HG02571 (cell line): ENCODE measurements around the gene MED4.
A peak's percentile ranks its signal among the peaks of the same experiment; 100 is the strongest.

Experiments used
- ATAC-seq: cut with Tn5 transposase; IDR thresholded peaks from one replicate; pipeline ENCODE4 v1.9.1; 2021; ENCODE audit warnings: mild to moderate bottlenecking, moderate library complexity; ENCODE audit not compliant: unreplicated experiment

The MED4 gene, protein sequence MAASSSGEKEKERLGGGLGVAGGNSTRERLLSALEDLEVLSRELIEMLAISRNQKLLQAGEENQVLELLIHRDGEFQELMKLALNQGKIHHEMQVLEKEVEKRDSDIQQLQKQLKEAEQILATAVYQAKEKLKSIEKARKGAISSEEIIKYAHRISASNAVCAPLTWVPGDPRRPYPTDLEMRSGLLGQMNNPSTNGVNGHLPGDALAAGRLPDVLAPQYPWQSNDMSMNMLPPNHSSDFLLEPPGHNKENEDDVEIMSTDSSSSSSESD

DNA sequence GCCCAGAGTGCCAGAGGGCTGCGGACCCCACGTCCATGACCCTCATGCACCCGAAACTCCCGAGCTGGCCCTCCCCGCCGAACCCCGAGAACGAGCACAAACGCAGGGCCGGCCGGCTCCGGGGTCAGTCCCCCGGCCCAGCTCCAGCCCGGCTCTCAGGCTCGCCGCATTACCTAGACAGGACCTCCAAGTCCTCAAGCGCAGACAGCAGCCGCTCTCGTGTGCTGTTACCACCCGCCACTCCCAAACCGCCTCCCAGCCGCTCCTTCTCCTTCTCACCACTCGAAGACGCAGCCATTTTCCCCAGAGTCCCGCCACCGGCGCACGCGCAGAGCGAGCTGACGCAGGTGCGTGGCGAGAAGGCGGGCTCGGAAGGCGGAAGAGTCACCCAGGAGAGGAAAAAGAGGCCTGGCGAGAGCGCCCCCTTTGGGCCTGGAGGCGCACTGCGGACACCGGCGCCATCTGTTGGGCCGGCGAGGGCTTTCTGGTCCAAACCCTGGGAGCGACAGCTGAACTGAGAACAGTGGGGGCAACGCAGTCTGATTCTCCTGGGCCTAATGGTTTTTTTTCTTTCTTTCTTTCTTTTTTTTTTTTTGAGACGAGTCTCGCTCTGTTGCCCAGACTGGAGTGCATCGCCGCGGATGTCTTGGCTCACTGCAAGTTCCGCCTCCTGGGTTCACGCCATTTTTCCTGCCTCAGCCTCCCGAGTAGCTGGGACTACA, at the start of gene MED4:
MED4 (minus strand) TSS at position 324 of the 722 bp plus-strand sequence; CDS start at position 298, 26 bp downstream.
- peak; percentile 98 for ATAC-seq

GRCh38 chr13:48144413-48145035, 49.6 kb upstream of the MED4 start:
- no peak for ATAC-seq

- ATAC-seq, result no peak
Measured at GRCh38 chr13:48142436-48142835, 47.5 kb upstream of the MED4 start.

DNA sequence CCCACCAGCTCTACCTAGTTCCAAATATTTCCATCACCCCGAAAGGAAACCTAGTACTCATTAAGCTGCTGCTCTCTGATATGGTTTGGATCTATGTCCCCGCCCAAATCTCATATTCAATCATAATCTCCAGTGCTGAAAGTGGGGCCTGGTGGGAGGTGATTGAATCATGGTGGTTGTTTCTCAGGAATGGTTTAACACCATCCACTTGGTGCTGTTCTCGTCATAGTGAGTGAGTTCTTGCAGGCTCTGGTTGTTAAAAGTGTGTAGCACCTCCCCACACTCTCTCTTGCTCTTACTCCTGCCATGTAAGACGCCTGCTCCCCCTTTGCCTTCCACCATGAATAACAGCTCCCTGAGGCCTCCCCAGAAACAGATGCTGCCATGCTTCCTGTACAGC, 43.4 kb upstream of the MED4 start:
- ATAC-seq, result no peak

DNA sequence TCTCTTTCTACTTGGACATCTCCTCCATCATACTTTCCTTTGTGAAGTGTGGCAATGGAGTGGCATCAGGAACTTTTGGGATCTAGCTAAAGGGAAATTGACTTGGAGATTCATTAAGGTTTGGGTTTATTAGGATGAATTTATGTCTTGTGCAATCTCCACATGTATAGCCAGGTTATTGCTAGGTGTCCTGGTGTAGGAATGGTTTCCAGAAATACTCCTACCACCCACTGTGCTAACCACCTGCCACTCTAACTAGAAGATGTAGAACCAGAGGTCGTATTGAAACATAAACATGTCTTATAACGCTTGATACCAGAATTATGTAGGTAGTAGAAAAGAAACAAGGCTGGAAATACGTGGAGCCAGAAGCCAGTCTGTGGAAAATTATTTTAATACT, 38.1 kb upstream of the MED4 start:
- no peak for ATAC-seq

DNA sequence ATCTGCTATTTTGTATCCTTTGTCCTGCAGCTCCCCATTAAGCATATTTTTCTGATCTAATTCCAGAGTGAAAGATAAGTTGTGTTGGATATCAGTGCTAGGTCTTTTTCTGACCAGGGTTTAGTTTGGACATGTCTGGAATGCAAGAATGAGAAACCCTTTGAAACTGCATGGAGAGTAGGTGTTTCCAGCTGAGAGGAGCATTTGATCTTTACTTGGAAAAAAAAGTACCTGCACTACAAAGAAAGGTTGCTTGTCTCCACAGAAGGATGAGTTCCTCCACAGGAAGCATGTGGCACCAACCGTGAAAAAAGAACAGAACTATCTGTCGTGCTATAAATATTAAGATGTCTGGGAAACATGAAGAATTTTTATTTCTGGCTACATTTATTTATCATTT, 36.6 kb upstream of the MED4 start:
- ATAC-seq, result no peak

DNA sequence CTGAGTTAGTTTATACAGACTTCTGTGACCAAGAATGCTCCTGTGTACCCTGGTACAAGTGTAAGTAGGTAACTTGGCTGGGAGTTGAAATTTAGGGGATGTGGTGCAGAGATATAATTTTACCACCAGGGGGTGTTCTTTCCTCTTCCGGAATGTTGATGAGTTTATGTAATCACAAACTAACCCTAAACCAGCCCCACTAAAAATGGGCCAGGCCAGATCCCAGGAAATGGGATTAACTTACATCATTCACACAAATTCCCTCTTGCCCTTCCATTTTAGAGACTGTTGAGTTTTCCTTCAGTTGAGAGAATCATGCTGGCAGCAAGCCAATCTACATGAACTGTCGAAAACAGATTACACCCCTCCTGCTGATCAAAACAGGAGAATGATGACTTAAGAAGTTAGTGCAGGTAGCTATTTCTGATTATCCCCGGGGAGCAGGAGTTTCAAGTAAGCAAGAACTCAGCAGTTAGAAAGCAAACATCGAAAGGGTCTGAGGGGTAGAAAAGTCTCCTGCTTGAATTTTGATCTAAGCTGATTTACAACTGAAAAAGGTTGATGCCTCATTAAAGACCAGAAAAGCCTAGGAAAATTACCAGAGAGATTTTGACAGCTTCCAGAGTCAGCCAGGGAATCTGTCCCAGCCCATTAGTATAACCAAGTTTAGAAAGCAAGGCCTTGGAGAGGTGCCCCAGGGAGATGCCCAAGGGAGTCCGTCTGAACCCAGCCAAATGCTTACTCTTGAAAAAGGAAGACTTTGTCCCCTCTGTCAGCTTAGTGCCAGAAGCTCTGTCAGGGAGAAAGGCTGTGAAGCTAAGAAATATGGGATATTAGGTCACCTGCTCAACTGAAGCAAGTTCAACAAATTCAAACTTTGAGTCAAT, 32.3 kb upstream of the MED4 start:
- ATAC-seq, result no peak

GRCh38 chr13:48125794-48126228, 30.9 kb upstream of the MED4 start:
- no peak for ATAC-seq

GRCh38 chr13:48123812-48124211, 28.9 kb upstream of the MED4 start:
- no peak for ATAC-seq

DNA sequence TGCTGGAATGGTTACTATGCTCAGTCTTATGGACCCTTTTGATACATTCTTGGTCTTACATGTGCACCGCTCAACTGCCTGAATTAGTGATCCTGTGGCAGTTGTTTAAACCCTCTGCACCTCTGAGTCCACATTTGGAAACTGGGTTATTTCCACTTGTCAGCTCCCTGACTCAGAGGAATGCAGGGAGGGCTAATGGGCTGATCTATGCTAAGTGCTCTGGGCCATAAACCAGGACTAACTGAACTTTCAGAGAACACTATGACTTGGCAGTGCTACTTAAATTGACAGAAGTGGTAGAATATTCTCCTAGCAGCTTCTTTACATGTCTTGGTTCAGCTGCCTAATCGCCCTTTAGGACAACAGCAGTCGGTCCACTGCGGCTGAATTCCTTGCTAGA, 26.8 kb upstream of the MED4 start:
- ATAC-seq, result no peak

DNA sequence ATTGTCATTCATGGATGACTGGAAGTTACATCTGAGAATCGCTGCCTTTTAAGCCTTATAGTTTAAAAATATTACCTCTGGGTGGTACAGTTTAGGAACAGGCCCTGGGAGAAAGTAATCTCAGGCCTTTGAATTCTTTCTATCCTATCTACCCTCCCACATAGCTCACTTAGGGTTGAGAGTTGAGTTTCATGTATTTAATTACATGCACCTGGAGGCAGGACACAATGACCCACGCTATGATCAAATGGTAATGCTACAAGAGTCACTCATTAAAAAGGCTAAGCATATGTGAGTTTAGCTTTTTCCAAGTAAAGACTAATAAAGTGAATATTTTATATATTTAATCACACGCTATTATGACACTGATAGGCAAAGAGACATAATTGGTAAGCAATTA, 25.3 kb upstream of the MED4 start:
- no peak for ATAC-seq

GRCh38 chr13:48118030-48118429, 23.1 kb upstream of the MED4 start:
- no peak for ATAC-seq

DNA sequence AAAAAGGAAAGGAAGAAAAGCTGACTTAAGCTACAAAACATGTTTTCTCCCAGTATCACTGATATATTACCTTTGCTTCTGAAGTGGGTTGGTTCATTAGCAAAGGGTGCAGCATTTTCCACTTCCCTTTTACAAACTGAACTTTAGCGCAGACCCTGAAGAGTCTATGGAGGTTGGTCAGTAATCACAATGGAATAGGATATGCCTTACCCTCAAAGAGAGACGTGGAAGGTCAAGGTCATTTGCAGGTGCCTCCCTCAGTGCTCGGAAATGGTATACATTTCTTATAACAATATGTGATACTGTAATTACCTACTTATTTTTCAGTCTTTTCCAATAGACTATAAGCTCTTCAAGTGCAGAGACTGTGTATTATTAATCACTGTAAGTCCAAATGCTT, 21.9 kb upstream of the MED4 start:
- no peak for ATAC-seq

GRCh38 chr13:48113756-48114130, 18.8 kb upstream of the MED4 start:
- no peak for ATAC-seq

DNA sequence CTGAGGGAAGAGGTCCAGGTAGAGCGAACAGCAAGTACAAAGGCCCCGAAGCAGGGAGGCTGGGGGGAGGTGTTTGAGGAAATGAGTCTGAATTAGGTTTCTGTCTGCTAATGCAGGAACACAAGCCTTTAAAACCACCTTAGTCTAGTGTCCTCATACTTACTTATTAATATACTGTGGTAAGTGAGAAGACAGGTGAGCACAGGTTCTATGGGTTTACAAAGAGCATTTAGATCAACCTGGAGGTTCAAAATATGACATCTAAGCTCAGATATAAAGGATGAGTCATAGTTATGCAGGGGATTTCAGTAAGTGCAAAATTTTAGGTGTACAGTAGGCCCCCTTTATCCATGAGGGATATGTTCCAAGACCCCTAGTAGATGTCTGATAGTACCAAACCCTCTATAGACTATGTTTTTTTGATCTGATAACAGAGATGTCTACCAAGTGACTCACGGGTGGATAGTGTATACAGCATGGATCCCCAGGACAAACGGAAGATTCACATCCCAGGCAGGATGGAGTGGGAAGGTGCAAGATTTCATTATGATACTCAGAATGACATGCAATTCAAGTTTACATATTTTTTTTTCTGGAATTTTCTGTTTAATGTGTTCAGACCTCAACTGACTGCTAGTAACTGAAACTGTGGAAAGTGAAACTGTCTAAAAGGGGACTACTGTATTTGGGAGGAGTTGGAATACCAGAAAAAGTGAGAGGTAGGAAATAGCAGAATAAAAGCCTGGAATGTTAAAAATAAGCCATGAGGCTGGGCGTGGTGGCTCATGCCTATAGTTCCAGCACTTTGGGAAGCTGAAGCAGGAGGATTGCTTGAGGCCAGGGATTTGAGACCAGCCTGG, 18.2 kb upstream of the MED4 start:
- ATAC-seq, result no peak

GRCh38 chr13:48110931-48111721, 16.2 kb upstream of the MED4 start:
- no peak for ATAC-seq

GRCh38 chr13:48110132-48110868, 15.4 kb upstream of the MED4 start:
- ATAC-seq, result no peak

DNA sequence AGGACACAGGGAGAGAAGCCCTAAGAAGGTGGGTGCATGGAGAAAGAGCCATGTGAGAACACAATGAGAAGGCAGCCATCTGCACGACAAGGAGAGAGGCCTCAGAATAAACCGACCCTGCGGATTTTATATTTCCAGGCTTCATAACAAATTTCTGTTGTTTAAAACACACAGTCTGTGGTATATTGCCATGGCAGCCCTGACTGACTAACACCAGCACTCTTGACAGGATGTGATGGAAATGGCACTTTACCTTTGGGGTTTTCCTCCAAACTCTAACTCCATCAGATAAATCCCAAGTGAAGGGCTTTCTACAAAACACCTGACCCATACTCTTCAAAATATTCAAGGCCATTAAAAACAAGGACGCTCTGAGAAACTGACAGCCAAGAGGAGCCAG, 13.2 kb upstream of the MED4 start:
- ATAC-seq, result no peak

- no peak for ATAC-seq
Measured at GRCh38 chr13:48097793-48098192, 2.9 kb upstream of the MED4 start.
